ENCODE results near the gene ZNF595.
"Not testable (repeated sequence)": the region's sequence is repeated elsewhere in the genome, so short reads cannot be mapped to it uniquely, and the experiment has no call there.

DNA sequence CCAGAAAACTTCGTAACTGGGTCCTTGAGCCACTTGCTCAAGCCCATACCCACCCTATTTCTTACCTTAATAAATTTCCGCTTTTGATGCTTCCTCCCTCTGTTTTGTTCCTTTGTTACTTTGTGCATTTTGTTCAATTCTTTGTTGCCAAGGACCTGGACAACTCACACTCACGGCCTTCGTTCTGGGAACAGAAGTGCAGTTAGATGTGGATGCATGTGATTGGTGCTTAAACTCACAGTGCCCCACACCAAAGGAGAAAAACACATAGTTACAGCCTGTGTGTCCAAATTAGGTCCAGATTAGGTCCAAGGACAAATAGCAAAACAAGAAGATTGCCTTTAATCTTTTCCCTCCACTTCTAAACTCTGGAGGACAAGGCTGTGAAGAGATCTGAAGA is 1.9 kb upstream of the ZNF595 start:
- TF ChIP-seq, protein P1, sequence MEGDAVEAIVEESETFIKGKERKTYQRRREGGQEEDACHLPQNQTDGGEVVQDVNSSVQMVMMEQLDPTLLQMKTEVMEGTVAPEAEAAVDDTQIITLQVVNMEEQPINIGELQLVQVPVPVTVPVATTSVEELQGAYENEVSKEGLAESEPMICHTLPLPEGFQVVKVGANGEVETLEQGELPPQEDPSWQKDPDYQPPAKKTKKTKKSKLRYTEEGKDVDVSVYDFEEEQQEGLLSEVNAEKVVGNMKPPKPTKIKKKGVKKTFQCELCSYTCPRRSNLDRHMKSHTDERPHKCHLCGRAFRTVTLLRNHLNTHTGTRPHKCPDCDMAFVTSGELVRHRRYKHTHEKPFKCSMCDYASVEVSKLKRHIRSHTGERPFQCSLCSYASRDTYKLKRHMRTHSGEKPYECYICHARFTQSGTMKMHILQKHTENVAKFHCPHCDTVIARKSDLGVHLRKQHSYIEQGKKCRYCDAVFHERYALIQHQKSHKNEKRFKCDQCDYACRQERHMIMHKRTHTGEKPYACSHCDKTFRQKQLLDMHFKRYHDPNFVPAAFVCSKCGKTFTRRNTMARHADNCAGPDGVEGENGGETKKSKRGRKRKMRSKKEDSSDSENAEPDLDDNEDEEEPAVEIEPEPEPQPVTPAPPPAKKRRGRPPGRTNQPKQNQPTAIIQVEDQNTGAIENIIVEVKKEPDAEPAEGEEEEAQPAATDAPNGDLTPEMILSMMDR (IDR thresholded peaks at IDR 0.05; ENCODE audit: borderline replicate concordance, extremely low read depth, low read length, poor library complexity, severe bottlenecking) = not testable (repeated sequence)
- not testable (repeated sequence) for TF ChIP-seq EZH2 (IDR thresholded peaks at IDR 0.05; ENCODE audit: borderline replicate concordance, low read depth, low read length, severe bottlenecking)
